HG02798 (cell line): ENCODE results near the gene PTPRO.

ENCODE experiments used
- ATAC-seq: cut with Tn5 transposase; IDR thresholded peaks from one replicate; pipeline ENCODE4 v1.9.1; 2021; ENCODE audit warnings: mild to moderate bottlenecking; ENCODE audit not compliant: unreplicated experiment, poor library complexity

The PTPRO gene

DNA sequence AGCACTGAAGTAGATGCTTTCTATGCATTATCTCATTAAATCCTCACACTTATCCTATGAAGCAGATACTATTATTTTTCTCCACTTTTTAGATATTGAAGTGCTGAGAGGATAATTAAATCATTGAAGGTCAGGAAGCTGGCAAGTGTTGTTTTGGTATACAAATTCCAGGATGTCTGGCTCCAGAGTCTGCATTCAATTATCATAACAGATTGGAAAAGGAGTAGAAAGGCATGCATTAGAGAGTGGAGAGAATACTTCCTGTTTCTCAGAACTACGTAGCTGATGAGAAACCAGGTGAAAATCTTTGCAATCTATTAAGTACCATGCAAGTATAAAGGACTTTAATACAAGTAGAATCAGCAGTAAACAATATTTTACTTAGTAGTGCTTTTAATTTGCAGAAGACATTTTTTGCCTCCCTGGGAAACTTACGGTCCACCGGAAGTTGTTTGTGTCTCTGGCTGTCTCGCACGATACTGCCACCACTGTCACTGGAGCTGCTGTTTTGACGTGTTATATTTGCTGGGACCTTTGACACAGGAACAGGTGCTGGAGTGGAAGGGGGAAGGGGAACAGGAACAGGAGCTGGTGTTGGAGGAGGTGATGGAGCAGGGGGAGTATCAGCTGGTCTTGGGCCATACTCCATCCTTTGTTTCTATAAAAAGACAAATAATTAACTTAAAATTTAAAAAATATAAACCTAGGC lies 308.9 kb downstream of the PTPRO start:
- no peak for ATAC-seq

DNA sequence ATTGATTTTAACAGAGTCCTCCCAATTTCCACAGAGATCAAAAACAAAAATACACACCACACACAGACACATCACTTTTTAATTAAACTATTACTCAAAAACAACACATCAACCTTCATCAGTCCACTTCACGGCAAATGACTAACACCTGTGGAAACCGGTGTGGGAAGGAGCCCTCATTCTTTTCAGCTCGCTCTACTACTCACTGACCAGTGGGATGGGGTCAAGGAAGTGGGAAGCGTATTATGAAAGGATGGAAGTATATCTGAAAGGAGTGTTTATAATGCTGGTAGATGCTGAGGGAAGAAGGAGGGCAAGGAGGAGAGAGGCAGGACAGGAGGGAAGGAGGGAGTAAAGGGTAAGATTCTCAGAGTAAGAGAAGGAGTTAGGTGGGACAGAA lies 310.4 kb downstream of the PTPRO start:
- ATAC-seq, result no peak

DNA sequence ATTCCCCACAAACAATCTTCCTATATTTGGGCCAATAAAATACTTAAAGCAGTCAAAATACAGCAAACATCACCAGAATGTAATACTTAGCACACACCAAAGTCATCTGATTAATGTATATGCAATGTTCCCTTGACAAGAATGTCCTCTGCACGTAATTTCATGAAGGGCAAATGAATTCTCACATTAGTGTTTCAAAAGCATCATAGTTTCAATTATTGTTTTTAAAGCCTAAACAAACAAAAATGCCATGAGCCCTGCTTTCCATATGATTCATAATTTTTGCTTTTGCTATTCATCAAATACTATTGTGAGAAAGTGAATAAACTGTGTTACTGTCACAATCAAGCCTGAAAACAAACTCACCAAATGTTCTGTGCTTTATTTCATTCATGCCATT lies 310.9 kb downstream of the PTPRO start:
- no peak for ATAC-seq

DNA sequence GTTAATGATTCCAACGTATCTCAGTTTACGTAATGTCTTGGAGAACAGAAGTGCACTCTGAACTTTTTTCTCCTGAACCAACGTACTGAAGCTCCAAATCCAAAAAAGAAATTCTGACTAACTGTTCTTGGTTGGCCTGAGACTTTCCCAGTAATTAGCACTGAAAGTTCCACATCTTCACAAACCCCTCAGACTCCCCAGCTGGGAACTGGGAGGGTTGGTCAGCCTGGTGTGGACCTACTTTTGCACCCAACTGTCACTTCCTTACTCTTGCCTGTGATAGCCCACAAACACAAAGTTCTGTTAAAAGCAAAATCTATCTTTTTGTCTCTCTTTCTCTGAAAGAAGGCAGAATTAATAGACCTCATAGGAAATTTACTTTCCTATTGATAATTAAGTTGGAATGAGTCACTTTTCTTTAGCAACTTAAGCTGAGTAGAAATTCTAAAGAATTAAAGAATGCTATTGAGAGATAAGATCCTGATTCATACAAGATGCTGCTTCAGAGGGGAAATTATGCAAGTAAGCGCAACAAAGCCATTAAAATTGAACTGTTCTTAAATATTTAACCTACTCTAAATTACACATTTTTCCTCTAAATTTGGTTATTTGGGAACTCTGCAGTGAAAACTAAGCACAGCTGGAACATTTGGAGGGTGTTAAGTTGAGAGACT lies 311.8 kb downstream of the PTPRO start:
- no peak for ATAC-seq

DNA sequence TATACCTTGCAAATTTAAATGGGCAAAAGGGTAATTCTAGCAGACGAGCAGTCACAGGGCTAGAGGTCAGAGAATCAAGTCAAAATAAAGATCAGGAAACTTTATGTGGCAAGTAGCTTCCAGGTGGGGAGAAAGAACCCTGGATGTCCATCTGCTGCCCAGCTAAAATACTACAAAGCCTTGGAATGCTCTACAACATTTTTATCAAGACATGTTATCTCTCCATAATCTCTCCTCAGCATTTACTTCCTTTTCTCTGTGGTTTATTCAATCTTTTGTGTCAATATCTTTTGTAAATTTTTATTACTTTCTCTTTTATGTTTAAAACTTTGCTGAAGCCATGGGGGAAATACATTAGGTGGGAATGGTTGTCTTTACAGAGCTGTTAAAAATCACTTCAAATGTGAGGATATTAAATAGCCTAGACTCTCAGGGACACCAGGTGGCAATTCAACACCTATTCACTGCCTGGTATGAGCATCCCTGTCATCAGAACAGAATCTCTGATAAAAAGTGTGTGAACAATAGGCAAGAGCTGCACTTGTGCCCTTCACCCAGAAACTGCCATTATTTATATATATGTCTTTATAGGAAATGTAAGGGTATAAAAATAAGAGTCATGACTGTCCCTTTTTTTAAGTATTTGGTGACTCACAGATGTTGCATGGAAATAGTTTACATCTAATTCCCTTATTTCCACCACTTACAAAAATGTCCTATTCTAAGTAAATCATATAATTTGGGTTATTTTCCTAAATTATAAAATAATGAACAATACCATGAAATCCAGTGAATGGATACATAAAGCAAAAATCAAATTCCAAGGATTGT lies 314.0 kb downstream of the PTPRO start:
- ATAC-seq, result no peak

DNA sequence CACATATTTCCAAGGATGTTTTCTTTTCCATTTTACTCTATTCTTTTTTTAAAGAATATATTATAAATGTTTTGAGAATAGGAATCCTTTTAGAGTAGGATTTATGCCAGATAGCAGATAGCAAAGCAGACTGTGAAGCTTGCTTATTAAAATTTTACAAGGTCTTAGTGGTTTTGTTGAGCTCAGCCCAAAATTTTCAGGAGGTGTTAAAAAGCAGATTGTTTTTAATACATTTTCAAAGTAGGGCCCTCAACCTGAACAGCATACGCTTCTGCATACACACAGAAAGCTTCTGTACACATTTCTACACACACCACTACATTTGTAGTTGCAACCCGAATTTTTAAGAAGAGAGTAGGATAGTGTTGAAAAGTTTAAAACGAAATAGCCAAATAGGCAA lies 315.9 kb downstream of the PTPRO start:
- no peak for ATAC-seq

DNA sequence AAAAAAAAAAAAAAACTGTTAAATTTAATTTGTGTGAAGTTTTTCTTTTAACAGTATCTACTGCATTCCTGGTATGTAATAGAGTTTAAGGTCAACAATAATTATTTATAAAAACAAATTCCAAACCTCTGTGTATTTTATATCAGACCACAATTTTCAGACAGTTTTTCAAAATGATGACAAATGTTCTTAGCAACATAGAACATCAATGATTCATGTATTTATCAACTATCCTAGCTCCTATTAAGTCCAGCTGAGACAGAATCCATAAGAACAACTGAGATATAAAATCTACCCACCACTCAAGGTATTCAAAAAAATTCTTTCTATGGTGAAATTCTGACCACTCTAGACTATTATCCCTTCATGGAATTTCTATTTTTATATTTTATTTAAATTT lies 322.4 kb downstream of the PTPRO start:
- no peak for ATAC-seq

DNA sequence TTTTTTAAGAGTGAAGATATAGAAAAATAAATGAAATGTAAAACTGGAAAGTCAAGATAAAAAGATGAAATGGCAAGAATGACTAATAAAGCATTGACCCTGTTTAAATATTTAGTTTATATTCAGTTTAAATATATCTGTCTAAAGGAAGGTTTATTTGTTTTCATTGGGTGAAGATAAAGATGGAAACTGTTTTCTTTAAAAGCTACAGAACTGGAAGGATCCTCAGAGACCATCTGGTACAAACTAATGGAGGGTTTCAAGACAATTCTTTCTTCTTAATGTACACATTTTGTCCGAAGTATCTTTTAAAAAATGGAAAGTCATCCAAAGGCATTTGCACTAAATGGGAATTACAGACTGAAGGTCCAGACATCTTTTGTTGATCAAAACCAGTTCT lies 324.3 kb downstream of the PTPRO start:
- no peak for ATAC-seq
